ENCODE measurements around the gene ALAS1.

The ALAS1 gene

GRCh38 chr3:52240886-52241370 is 43.0 kb downstream of the ALAS1 start:
- Mint-ChIP-seq H3K4me1 (peaks cover 81% of the 10 kb centered on the region), H3K9me3 (no peaks in the 10 kb centered on the region), H3K27ac (peak overlapping the region; percentile 98), H3K27me3 (no peaks in the 10 kb centered on the region), H3K4me3 (peak overlapping the region; percentile 97), H3K36me3 (peaks cover 4% of the 10 kb centered on the region)

- no peaks in the 10 kb centered on the region for H3K9me3 Mint-ChIP-seq
- peaks cover 80% of the 10 kb centered on the region for H3K4me1 Mint-ChIP-seq
- H3K27me3 Mint-ChIP-seq = no peaks in the 10 kb centered on the region
- H3K27ac Mint-ChIP-seq = peak overlapping the region; percentile 57
- H3K36me3 Mint-ChIP-seq = peaks cover 4% of the 10 kb centered on the region
- H3K4me3 Mint-ChIP-seq = peak overlapping the region; percentile 13
Observed at GRCh38 chr3:52242039-52242438, 44.1 kb downstream of the ALAS1 start.

- Mint-ChIP-seq H3K27me3 (no peaks in the 10 kb centered on the region), H3K9me3 (no peaks in the 10 kb centered on the region), H3K27ac (peak overlapping the region; percentile 79), H3K4me3 (peak overlapping the region; percentile 81), H3K4me1 (peaks cover 84% of the 10 kb centered on the region), H3K36me3 (peaks cover 9% of the 10 kb centered on the region)
Observed at GRCh38 chr3:52243791-52244628, 46.0 kb downstream of the ALAS1 start.

DNA sequence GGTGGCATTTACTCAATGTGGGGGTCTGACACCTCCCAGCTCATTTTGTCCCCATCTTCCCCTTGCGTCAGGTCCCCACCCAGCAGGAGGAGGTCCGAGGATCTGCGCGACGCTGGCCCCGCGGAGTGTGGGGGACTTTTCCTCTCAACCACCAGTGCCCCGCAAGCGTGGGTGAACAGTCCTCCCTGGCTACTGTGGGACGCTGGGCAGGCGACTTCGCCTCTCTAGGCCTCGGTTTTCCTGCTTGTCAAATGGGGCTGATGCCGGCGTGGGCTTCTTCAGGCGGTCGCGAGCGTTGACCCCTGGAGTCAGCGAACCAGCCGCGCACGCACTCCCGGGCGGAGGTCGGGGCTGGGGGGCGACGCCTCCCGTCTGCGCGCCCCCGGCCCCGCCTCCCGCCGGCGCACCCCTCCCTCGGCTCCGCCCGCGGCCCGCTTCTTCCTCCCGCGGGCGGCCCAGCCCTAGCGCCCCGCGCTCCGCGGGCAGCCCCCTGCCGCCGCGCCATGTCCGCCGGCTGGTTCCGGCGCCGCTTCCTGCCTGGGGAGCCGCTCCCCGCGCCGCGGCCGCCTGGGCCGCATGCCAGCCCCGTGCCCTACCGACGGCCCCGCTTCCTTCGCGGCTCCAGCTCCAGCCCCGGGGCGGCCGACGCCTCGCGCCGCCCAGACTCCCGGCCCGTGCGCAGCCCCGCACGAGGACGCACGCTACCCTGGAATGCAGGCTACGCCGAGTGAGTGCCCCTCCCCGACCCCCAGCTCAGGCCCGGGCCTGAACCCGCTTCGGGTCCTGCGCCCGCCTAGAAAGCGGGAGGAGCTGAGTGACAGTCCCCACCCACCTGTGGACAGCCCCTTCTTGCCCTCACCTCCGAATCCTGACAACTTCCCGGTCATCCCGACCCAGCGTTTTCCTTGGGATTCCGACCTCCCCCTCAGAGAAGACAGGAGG is 47.6 kb downstream of the ALAS1 start, which contains the start of gene PPM1M:
TSS of gene PPM1M (plus strand) at position 438 of the 942 bp plus-strand sequence. CDS start at position 504, 66 bp downstream.
- Mint-ChIP-seq H3K27ac (peak within 1 kb of the TSS; percentile 93), H3K27me3 (no peaks in the 10 kb centered on the region), H3K4me3 (peak within 1 kb of the TSS; percentile 88), H3K9me3 (no peaks in the 10 kb centered on the region), H3K4me1 (peaks cover 86% of the 10 kb centered on the region), H3K36me3 (peaks cover 10% of the 10 kb centered on the region)

DNA sequence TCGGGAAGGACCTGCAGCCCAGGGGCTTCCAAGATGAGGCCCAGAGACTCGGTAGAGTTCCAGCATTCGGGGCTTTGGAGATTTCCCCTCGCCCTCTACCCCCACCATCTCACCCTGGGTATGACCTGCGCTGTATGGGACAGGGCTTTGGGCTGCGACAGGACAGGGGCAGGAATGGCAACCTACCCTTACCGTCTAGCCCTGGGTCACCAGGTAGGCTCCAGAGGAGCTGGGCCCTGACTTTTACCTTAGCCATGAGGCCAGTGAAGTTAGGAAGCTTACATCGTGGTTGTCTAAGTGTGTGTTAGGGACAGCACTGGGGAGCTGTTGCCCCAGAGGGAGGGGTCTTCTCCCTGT is 48.3 kb downstream of the ALAS1 start:
- peak overlapping the region; percentile 93 for H3K27ac Mint-ChIP-seq
- H3K9me3 Mint-ChIP-seq = no peaks in the 10 kb centered on the region
- H3K36me3 Mint-ChIP-seq = peaks cover 8% of the 10 kb centered on the region
- peak overlapping the region; percentile 88 for H3K4me3 Mint-ChIP-seq
- H3K27me3 Mint-ChIP-seq = no peaks in the 10 kb centered on the region
- peaks cover 82% of the 10 kb centered on the region for H3K4me1 Mint-ChIP-seq

DNA sequence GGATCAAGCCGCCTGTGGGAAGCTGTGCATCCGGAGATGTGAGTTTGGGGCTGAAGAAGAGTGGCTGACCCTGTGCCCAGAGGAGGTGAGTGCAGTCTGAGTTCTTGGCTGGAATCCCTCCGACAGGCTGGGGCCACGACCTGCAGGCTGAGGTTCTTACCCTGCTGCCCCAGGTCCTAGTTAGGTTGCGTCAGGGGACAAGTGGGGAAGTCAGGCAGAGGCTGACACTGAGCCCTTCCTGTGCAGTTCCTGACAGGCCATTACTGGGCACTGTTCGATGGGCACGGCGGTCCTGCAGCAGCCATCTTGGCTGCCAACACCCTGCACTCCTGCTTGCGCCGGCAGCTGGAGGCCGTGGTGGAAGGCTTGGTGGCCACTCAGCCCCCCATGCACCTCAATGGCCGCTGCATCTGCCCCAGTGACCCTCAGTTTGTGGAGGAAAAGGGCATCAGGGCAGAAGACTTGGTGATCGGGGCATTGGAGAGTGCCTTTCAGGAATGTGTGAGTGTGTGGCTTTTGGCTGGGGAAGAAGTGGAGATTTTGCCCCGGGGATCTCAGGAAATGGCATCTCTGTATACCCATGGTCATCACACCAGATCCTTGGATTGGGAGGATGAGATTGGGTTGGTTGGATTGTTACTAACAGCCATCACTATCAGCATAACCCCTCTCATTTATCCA is 48.9 kb downstream of the ALAS1 start:
- no peaks in the 10 kb centered on the region for H3K27me3 Mint-ChIP-seq
- H3K9me3 Mint-ChIP-seq = no peaks in the 10 kb centered on the region
- peak overlapping the region; percentile 88 for H3K4me3 Mint-ChIP-seq
- H3K27ac Mint-ChIP-seq = peak overlapping the region; percentile 93
- H3K36me3 Mint-ChIP-seq = peaks cover 9% of the 10 kb centered on the region
- peaks cover 78% of the 10 kb centered on the region for H3K4me1 Mint-ChIP-seq

DNA sequence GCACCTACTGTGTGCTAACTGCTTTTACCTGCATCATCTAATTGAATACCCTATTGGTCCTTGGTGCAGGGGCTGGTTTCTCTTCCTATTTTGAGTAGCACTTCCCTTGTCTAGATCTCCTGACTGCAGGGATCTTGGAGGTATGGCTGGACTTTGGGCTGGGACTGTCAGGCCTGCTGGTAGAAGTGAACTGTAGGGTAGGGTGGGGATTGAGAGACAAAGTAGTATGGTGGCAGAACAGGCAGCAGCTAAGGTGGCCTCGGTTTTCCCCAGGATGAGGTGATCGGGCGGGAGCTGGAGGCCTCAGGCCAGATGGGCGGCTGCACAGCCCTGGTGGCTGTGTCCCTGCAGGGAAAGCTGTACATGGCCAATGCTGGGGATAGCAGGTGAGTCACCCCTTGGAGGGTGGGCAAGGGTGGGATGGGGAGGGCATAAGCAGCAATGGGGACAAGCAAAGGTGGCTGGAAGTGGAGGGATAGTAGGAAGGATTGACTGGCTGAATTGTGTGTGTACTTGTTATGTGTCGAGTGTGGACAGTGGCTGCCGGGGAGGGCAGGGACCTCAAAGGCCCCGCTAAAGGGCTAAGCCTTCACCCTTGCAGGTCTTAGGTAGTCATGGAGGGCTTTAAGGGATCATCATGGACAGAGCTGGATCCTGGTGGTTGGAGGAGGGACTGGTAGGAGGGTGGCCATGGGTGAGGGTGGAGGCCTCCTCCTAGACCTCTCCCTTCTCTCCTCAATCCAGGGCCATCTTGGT is 49.6 kb downstream of the ALAS1 start:
- Mint-ChIP-seq H3K27me3 (no peaks in the 10 kb centered on the region), H3K27ac (peak overlapping the region; percentile 93), H3K9me3 (no peaks in the 10 kb centered on the region), H3K36me3 (peaks cover 13% of the 10 kb centered on the region), H3K4me3 (peak overlapping the region; percentile 88), H3K4me1 (peaks cover 80% of the 10 kb centered on the region)

GRCh38 chr3:52248165-52248541 is 50.2 kb downstream of the ALAS1 start:
- Mint-ChIP-seq H3K27ac (peak overlapping the region; percentile 85), H3K4me1 (peaks cover 84% of the 10 kb centered on the region), H3K36me3 (peaks cover 16% of the 10 kb centered on the region), H3K27me3 (no peaks in the 10 kb centered on the region), H3K9me3 (no peaks in the 10 kb centered on the region), H3K4me3 (peak overlapping the region; percentile 88)

DNA sequence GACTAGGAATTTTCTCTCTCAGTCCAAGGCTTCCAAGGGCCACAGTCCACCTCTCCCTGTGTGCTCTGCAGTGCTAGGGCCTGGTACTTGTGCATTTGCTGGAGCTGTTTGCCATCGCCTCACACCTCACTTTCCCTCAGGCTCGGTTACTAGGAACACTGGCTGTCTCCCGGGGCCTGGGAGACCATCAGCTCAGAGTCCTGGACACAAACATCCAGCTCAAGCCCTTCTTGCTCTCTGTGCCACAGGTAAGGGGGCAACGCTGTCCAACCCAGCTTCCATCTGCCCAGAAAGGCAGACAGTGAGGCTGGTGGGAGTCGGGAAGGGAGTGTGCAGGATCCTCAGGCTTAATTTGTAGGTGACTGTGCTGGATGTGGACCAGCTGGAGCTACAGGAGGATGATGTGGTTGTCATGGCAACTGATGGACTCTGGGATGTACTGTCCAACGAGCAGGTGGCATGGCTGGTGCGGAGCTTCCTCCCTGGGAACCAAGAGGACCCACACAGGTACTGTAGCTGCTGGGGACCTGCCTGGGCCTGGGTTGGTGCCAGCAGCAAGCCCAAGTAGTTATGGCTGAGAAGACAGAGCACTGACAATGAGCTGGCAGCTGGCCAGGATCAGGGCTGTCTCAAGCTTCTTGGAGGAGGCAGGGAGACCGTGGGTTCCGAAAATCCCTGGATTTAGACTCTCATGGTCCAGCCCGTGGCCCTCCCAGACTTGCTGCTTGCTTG is 51.0 kb downstream of the ALAS1 start:
- Mint-ChIP-seq H3K27me3 (no peaks in the 10 kb centered on the region), H3K9me3 (no peaks in the 10 kb centered on the region), H3K4me1 (peaks cover 84% of the 10 kb centered on the region), H3K27ac (peak overlapping the region; percentile 85), H3K4me3 (no peak overlapping the region), H3K36me3 (peaks cover 20% of the 10 kb centered on the region)

GRCh38 chr3:52249683-52250082 is 51.7 kb downstream of the ALAS1 start:
- peak overlapping the region; percentile 85 for H3K27ac Mint-ChIP-seq
- no peaks in the 10 kb centered on the region for H3K27me3 Mint-ChIP-seq
- peaks cover 86% of the 10 kb centered on the region for H3K4me1 Mint-ChIP-seq
- peak overlapping the region; percentile 19 for H3K4me3 Mint-ChIP-seq
- H3K36me3 Mint-ChIP-seq = peaks cover 20% of the 10 kb centered on the region
- H3K9me3 Mint-ChIP-seq = no peaks in the 10 kb centered on the region

DNA sequence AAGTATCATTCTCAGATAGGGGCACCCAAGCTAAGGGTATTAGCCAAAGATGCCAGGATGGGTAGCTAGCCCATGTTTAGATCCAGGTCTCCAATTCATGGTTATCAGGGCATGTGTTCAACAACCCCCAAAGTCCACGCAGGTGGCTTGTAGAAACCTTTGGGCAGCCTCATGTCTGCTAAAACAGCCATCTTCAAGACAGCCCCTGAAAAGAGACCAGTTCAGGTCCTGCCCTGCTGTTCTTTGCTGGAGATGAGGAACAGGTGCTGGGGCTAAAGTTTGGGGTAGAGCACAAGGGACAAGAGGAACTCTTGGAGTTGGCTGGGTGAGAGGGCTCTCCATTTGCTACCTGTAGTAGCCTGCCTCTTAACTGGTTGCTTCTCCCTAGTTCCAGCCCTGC is 52.2 kb downstream of the ALAS1 start:
- Mint-ChIP-seq H3K27ac (peak overlapping the region; percentile 85), H3K9me3 (no peaks in the 10 kb centered on the region), H3K4me1 (peaks cover 86% of the 10 kb centered on the region), H3K36me3 (peaks cover 20% of the 10 kb centered on the region), H3K27me3 (no peaks in the 10 kb centered on the region), H3K4me3 (no peak overlapping the region)

DNA sequence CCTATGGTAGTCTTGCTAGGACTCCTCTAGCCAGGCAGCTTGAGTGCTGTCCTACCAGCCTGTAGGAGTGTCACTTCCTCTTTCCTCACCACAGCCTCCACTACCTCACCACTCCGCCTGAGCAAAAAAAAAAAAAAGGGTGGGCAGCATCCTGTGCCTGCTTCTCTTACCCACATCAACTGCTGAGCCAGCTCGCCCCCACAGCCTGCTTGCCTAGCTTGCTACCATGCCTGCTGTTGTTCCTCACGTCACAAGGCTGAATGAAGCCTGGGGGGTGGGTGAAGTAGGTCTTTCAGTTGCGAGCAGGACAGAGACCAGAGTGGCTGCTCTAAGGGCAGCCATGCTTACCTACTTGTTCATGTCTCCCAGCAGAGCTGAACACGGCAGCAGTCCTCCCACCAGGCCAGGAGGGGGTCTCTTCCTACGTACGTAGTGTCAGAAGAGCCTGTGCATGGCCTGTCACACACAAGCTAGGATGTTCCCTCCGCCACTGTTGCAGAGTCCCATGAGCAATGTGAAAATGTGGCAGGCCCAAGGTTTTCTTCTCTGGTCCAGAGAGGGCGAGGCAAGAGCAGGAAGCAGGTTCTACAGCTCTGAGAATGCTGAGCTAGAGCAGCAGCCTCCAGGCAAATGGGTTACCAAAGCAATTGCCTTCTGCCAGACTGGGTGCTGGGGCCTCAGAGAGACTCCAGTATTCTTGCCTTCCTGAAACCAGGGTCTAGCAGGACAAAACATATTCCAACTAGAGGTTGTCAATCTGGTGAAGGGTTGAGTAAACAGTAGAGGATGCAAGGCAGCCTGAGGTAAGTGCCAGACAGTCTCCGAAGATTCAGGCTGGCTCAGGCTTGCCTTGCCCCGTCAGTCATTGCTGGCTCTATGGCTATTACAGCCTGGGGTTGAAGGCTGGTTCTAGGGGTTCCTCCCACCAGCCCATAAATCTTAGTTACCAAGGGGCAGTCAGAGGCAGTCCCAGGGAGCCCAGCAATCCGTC is 55.6 kb downstream of the ALAS1 start:
- Mint-ChIP-seq H3K27ac (peak overlapping the region; percentile 98), H3K4me3 (peak overlapping the region; percentile 91), H3K27me3 (no peaks in the 10 kb centered on the region), H3K4me1 (peaks cover 88% of the 10 kb centered on the region), H3K36me3 (peaks cover 32% of the 10 kb centered on the region), H3K9me3 (no peaks in the 10 kb centered on the region)

DNA sequence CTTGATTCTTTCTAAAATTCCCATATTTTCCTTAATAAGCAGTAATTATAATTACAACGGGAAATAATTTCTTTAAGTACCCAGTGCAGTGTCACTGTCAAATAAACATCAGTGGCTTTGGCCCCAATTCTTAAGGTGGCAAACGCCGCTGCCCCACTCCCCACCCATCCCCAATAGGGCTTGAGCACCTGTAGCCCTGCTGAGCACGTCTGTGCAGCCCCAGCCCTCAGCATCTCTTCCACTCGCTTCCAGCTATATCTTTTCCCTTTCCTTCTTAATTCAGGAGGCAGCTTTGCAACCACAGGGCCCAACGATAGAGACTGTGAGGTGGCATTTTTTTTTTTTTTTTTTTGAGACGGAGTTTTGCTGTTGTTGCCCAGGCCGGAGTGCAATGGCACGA is 56.6 kb downstream of the ALAS1 start:
- no peak overlapping the region for H3K4me3 Mint-ChIP-seq
- peaks cover 88% of the 10 kb centered on the region for H3K4me1 Mint-ChIP-seq
- peaks cover 35% of the 10 kb centered on the region for H3K36me3 Mint-ChIP-seq
- no peaks in the 10 kb centered on the region for H3K27me3 Mint-ChIP-seq
- no peak overlapping the region for H3K27ac Mint-ChIP-seq
- no peaks in the 10 kb centered on the region for H3K9me3 Mint-ChIP-seq
